Activated CD8-positive, alpha-beta memory T cell treated with anti-CD3 and anti-CD28 coated beads for 1 hour (primary cell): ENCODE data around the gene SNRPF.
A peak's percentile ranks its signal among the peaks of the same experiment; 100 is the strongest.
"Not testable (repeated sequence)": the region's sequence is repeated elsewhere in the genome, so short reads cannot be mapped to it uniquely, and the experiment has no call there.

Source experiments
- DNase-seq, 2 donors: peaks; one replicate each; pipeline ENCODE4 v3.0.0-alpha.2; 2020; ENCODE audit warnings: low read depth in 1 of 2; ENCODE audit errors: extremely low read depth in 1 of 2

SNRPF gene

GRCh38 chr12:95858451-95859343 lies at the start of gene SNRPF:
Gene SNRPF (plus strand): TSS chr12:95858952. CDS start chr12:95859074, 122 bp downstream.
- peak; percentile 79 to 85 for DNase-seq

- DNase-seq, result no peak
These were observed 49.6 kb upstream of the SNRPF start for GRCh38 chr12:95809000-95809680.

DNA sequence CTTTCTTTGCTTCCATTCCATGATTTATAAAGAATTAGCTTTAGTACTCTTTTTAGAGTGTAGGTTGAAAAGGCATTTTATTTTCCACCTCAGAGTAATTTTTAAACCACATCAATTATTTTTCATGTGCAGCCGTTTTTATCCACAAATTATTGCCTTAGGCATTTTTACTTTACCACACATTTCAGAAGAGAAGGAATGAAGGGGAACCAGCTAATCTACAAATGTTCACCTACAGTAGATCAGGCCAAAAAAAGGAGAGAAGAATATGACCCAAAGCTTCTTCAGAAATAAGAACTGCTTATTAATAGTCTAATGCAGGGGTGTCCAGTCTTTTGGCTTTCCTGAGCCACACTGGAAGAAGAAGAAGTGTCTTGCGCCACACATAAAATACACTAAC lies 48.3 kb upstream of the SNRPF start:
- no peak for DNase-seq

DNA sequence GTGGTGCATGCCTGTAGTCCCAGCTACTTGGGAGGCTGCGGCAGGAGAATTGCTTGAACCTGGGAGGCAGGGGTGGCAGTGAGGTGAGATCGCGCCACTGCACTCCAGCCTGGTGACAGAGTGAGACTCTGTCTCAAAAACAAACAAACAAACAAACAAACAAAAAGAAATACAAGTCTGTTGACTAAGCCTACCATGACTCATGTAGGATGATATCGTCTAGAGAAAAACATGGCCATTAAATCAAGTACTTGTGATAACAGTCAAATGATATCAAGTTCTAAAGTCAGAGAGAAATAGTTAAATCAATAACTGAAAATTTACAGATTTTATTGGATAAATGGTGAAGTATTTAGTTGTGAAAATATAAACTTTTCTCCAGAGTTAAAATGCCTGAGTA lies 46.6 kb upstream of the SNRPF start:
- not testable (repeated sequence) for DNase-seq

DNA sequence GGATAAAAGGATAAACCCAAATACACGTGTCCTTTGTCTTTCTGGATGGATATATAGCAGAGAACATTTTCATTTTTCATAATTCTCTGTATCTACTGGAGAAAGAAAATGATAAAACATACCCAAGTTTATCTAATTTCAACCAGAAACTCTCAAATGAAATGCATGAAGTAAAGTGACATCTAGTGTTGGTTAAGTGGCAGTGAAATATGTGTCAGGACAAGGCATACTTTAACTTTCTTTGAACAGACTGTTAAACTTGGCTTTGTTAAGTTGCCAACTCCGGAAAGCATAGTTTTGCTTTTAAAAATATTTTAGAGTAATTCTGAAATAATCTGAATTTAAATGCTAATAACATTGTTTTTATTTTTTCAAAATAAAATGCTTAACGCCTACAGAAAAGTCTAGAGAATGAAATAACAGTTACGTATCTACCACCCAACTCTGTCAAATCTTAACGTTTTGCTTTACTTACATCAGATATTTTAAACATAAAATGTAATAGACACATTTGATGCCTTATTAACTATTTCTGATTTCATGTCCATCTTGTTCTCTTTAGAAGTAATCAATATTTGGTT lies 43.0 kb upstream of the SNRPF start:
- no peak for DNase-seq

GRCh38 chr12:95820096-95820703 lies 38.6 kb upstream of the SNRPF start:
- DNase-seq, result no peak

DNA sequence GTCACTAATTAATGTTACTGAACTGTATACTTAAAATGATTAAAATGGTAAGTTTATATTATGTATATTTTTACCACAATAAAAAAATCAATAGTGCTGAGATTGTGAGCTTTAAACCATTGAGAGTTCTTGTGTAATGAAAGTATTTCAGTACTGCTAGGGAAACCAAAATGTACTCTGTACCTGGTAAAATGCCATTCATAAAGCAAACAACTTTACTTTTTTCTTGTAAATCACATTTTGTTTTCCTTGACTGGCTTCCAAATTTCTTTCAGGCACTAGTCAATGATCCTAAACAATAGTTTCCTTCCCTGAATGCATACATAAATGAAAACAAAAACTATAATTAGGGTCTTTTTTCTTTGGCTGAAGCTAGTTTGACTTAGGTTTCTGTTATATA lies 29.4 kb upstream of the SNRPF start:
- DNase-seq, result no peak

DNA sequence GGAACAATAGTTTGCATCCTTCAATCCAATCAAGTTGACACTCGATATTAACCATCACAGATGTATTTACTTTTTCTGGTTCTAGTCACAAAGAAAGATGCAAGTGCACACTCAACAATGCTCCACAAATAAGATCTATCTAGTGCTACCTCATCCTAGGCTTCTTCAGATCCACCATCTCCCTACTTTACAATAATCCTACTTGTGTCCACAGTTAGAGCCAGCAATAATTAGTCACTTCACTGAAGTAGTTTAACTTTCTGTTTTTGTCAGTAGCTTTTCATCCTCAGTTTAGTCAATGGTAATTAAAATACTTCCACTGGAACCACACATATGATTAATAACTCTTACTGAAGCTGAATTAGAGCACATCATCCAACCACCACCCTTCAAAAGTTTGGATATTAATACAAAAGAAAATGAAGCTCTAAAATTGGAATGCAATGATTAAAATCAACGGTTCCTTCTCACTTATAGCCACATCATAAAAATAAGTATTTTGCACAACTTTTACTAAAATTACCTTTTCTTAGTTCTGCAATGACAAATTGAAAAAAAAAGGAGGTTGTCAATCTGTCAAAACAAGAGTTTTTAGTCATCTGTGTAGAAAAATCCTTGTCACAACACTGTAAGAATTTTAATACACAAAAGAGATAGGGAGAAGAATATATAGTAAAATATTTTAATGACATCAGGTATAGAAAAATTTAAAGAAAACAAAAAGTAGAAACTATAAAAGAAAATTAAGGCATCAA lies 28.2 kb upstream of the SNRPF start:
- DNase-seq, result no peak

DNA sequence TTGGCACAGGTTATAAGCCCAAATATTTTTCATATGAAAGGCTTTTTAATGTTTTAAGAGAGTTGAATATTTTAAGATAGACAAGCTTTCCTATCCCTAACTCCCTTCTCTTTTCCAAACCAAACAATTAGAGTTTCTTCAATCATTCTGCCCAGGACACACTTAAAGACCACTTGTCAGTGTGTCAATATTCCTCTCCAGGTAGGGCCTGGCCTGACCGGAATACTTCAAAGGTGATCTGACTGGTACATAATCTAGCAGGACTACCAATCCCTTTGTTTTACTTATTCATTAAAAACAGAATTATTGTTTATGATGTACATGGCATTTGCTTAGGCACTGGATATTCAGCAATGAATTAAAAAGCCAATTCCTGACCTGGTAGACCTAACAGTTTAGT lies 24.2 kb upstream of the SNRPF start:
- DNase-seq, result no peak

DNA sequence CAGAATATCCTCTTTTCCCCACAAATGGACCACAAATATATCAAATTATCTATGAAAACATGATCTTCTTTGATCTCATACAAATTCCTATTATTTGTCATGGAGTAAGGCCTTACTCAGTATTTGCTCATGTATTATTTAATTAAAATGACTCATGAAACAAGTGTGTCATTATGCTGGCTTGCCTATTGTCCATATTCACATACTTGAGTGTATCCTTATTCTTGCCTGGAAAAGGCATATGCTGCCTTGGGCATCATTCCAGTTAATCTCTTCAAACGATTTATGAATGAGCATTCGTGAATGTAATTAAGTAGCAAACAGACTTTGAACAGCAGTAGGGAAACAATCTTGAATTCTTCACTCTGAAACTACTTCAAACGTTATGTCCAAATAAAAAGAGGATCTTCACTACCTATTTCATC lies 22.6 kb upstream of the SNRPF start:
- DNase-seq, result no peak

GRCh38 chr12:95836630-95837239 lies 22.0 kb upstream of the SNRPF start:
- no peak for DNase-seq

DNA sequence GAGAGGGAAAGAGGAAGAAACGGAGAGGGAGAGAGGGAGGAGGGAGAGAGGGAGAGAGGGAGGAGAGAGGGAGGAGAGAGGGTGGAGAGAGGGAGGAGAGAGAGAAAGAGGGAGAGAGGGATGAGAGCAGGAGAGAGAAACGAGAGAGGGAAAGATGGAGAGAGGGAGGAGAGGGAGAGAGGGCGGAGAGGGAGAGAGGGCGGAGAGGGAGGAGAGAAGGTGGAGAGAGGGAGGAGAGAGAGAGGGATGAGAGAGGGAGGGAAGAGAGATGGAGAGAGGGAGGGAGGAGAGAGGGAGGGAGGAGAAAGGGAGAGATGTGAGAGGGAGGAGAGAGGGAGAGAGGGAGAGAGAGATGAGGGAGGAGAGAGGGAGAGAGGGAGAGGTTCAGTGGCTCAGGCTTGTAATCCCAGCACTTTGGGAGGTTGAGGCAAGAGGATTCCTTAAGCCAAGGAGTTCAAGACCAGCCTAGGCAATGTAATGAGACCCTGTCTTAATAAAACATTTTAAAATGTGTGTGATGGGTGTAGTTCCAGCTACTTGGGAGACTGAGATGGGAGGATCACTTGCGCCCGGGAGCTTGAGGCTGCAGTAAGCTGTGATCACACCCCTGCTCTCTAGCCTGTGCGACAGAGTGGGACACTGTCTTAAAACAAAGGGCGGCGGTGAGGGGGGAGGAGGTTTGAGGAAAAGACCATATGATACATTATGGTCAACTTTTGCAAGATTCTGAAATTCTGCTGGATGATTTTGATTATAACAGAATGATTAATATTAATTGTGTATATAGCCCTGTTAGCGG lies 21.3 kb upstream of the SNRPF start:
- DNase-seq, result no peak

- no peak for DNase-seq
These were observed 20.6 kb upstream of the SNRPF start for GRCh38 chr12:95838125-95838524.

DNA sequence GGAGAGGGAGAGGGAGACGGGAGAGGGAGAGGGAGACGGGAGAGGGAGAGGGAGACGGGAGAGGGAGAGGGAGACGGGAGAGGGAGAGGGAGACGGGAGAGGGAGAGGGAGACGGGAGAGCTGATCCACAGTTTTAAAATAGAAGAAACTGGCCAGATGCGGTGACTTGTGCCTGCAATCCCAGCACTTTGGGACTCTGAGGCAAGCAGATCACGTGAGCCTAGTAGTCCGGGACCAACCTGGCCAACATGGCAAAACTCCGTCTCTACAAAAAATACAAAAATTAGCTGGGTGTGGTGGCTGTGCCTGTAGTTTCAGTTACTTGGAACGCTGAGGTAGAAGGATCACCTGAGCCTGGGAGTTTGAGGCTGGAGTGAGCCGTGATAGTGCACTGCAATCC lies 16.3 kb upstream of the SNRPF start:
- DNase-seq, result not testable (repeated sequence)

DNA sequence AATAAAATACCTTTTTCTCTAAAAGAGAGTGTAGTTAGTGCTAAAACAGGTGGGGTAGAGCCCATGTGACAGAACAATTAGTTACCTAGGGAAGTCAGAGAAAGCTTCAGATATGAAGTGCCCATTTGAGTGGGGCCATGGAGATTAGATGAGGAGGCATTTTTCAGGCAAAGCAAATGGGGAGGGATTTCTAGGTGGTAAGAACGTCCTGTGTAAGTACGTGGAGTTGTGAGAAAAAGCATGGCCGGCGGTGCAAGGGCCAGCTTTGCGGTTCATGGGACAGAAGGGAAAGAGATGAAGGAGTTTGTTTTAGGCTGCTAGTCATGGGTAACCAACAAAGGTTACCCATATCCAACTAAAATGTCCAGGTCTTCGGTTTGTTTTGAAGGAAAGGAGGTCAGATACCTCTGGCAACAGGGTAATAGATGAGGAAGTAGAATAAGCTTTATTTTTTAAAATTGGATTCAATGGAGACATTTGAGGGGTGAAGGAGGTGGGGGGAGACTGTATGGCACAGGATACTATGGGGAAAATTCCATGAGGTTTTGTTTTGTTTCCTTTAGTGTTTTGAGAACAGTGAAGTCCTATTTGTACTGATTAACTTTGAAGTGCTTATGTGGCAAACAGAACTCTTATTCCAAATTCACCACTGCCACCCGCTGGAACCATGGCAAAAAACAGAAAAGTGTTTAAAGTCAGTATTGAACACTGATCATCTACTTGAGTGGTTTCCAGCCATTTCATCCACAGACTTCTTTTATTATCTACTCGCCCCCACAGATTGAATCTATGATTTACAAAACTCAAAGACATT lies 10.0 kb upstream of the SNRPF start:
- no peak for DNase-seq

GRCh38 chr12:95851606-95852005 lies 7.1 kb upstream of the SNRPF start:
- no peak for DNase-seq

GRCh38 chr12:95852133-95852532 lies 6.6 kb upstream of the SNRPF start:
- DNase-seq, result no peak

DNA sequence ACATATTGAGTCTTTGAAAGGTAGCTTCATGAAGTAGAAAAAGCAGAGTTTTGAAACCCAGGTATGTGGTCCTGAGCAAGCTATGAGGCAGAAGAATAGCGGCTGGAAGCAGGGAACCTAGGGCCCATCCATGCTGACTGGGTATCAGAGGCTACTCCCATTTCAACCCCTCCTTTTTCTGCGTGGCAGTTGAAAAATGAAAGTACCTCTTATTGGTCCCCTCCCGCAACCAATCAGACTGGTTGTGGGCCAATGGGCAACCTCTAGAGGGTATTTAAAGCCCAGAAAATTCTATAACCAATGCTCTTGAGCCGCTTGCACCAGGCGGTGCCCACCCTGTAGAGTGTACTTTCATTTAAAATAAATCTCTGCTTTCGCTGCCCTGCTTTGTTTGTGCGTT lies 1.6 kb upstream of the SNRPF start:
- DNase-seq, result no peak

GRCh38 chr12:95857799-95858198 lies 953 bp upstream of the SNRPF start:
- DNase-seq, result no peak
